SJSA1 (cell line): ENCODE data around the gene MAP3K21. TPM values are rescaled to one million over a fixed set of nuclear protein-coding genes. Genes with fewer than 3 reads are reported as not detected.

Experiments used
- DNase-seq, 2 experiments: peaks; one replicate each; pipeline ENCODE4 v3.0.0-alpha.2; 2015 to 2020; ENCODE audit warnings: low spot score in 2 of 2, low read depth in 1 of 2
- H3K27ac ChIP-seq: fragments of 250-450 bp; sonication (Bioruptor Pico); 2 replicates; pipeline ENCODE4 v1.5.1; 2020; ENCODE audit warnings: mild to moderate bottlenecking, moderate library complexity
- H3K27me3 ChIP-seq: fragments of 250-450 bp; sonication (Bioruptor Pico); replicated peaks from 2 replicates; pipeline ENCODE4 v1.5.1; 2020; ENCODE audit warnings: mild to moderate bottlenecking, moderate library complexity
- H3K36me3 ChIP-seq: fragments of 250-450 bp; sonication (Bioruptor Pico); 2 replicates; pipeline ENCODE4 v1.5.1; 2020; ENCODE audit warnings: mild to moderate bottlenecking
- H3K4me1 ChIP-seq: fragments of 250-450 bp; sonication (Bioruptor Pico); replicated peaks from 2 replicates; pipeline ENCODE4 v1.6.1; 2021; ENCODE audit warnings: mild to moderate bottlenecking
- H3K4me3 ChIP-seq: fragments of 250-450 bp; sonication (Bioruptor Pico); 2 replicates; pipeline ENCODE4 v1.5.1; 2020; ENCODE audit warnings: mild to moderate bottlenecking
- H3K9me3 ChIP-seq: fragments of 250-450 bp; sonication (Bioruptor Pico); replicated peaks from 2 replicates; pipeline ENCODE4 v1.5.1; 2020; ENCODE audit warnings: mild to moderate bottlenecking
- total RNA-seq: library from RNA; depleted of rRNA; stranded (reverse); fragments of >200 nt; shearing (Covaris generic); gene quantifications from 2 replicates; pipeline ENCODE4 v1.2.3, GENCODE V29; 2014

MAP3K21 gene
- total RNA-seq, 1 experiment from 2014 or later: 0.13 TPM

DNA sequence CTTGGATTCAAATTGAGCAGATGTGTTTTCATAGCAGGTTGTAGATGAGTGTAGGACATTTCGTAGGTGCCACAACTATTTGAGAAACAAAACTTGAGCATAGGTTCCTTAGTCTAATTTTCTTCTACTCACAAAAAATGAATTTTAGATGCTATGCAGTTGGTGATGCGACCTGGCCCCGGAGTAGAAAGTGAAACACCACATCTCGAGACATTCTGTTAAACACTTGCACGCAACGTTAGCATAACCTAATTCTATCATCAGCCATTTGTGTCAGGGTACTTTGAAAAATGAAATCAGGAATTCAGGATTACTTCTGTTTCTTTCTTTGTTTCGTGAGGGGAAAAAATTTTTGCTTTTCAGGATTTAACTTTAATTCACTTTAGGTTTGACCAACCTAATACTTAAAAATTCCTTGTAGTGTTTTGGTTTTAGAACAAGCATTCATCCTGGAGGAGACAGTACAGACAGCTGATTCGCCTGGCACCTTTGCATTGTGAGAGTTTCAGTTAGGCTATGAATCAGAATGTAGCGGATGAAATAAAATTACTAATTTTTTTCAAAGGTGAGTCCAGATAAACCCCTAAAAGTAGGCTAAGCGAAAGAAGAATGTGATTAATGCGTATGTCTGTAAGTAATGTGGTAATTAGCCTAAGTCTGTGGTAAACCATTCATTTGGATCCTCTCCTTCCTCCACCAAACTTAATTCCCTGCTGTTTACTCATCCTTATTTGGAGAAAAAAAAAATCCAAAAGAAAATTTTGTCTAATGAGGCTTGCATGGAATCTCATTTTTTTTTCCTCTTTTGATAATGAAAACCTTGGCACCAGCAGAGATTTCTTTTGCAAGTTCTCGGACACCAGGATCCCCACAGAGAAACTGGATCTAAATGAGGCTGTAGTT, 44.9 kb downstream of the MAP3K21 start:
- no peaks in the 10 kb centered on the region for H3K27me3 ChIP-seq
- H3K4me3 ChIP-seq: no peak overlapping the region
- DNase-seq: no peak
- no peaks in the 10 kb centered on the region for H3K4me1 ChIP-seq
- no peak overlapping the region for H3K27ac ChIP-seq
- no peaks in the 10 kb centered on the region for H3K9me3 ChIP-seq
- no peaks in the 10 kb centered on the region for H3K36me3 ChIP-seq

DNA sequence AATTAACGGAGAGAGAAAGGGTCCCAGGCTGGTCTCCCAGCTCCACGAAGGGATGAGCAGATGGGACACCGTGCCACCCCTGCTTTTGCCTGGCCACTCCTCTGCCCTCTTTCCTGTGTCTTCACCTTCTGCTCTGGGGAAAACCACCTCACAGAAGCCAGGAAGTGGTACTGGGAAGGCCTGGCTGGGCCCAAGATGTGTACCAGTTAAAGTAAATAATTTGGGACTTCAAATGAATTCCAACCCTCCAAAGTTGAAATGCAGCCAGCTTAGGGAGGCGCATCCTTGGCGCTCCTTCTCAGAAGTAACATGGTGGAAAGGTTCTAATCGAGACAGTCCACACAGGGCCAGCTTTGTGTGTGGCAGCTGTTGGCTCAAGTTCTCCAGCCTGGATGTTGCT, 45.7 kb downstream of the MAP3K21 start:
- Histone ChIP-seq H3K4me1 (no peaks in the 10 kb centered on the region), H3K4me3 (no peak overlapping the region), H3K27me3 (no peaks in the 10 kb centered on the region), H3K36me3 (no peaks in the 10 kb centered on the region), H3K9me3 (no peaks in the 10 kb centered on the region), H3K27ac (no peak overlapping the region)
- no peak for DNase-seq

DNA sequence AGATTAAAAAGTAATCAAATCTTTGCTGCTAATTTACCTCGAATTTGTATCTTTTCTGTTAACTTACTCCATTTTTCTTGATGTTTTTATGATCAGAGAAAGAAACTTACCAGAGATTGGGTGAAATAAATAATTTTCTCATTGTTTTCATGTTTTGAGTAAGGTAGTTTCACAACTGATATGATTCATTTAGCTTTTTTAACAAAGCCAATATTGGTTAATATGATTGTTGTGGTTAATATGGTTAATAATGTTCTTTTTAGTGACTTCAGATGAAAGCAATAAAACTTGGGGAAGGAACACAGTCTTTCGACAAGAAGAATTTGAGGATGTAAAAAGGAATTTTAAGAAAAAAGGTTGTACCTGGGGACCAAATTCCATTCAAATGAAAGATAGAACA, 48.1 kb downstream of the MAP3K21 start:
- H3K36me3 ChIP-seq: no peaks in the 10 kb centered on the region
- no peak for DNase-seq
- H3K9me3 ChIP-seq: no peaks in the 10 kb centered on the region
- H3K27me3 ChIP-seq: no peaks in the 10 kb centered on the region
- H3K4me3 ChIP-seq: no peak overlapping the region
- H3K4me1 ChIP-seq: no peaks in the 10 kb centered on the region
- H3K27ac ChIP-seq: no peak overlapping the region

DNA sequence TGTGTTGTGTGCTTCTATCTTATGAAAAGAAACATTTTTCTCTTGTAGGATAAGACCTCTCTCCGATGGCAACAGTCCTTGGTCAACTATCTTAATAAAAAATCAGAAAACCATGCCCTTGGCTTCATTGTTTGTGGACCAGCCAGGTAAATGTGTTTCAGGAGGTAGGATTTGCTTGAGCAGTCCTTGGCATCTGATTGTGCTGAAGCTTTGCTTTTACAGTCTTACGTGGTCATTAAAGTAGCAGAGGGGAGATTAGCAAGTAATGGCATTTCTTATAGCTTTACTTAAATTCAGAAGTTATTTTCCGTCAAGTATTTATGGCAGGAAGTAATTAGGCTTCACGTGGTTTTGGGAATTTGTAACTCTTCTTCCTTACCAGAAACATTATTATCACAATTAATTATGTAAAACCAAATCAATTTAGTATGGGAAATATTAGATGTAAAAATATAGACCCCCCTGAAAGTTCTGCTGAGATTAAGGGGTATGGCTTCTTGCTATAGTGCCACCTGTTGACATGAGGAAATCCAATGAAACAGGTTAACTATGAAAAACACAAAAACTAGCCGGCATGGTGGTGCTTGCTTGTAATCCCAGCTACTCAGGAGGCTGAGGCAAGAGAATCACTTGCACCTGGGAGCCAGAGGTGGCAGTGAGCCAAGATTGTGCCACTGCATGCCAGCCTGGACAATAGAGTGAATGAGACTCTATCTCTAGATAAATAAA, 49.0 kb downstream of the MAP3K21 start:
- no peak overlapping the region for H3K4me3 ChIP-seq

DNA sequence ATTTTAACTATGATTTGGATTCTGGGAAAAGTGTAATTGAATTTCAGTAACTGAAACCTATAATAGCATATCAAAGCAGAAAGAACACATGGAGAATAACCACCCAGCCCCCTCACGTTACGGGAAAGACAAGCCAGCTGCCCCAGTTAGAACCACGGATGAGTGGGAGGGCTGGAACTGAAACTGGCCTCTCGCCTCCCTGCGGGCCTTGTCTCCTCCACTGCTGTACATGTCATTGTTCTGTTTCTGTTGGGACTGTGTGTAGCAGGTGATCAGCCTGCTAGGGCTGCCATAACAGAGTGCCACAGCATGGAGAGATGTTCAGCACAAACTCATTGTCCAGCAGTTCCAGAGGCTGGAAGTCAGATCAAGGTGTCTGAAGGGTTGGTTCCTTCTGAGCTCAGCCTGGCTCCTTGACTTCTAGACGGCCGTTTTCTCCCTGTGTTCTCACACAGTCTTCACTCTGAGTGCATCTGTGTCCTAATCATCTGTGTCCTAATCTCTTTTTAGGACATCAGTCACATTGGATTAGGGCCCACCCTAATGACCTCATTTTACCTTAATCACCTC, 52.4 kb downstream of the MAP3K21 start:
- no peaks in the 10 kb centered on the region for H3K4me1 ChIP-seq
- DNase-seq: no peak
- H3K27me3 ChIP-seq: 0 out of 2 replicates have a peak, but pooled peaks cover 2% of the 10 kb centered on the region
- no peaks in the 10 kb centered on the region for H3K36me3 ChIP-seq
- no peak overlapping the region for H3K4me3 ChIP-seq
- H3K27ac ChIP-seq: no peak overlapping the region
- no peaks in the 10 kb centered on the region for H3K9me3 ChIP-seq

More for the DNA sequence above, 49.0 kb downstream of the MAP3K21 start:
- no peaks in the 10 kb centered on the region for H3K36me3 ChIP-seq
- H3K27ac ChIP-seq: no peak overlapping the region
- no peaks in the 10 kb centered on the region for H3K4me1 ChIP-seq
- no peak for DNase-seq
- no peaks in the 10 kb centered on the region for H3K9me3 ChIP-seq
- no peaks in the 10 kb centered on the region for H3K27me3 ChIP-seq

DNA sequence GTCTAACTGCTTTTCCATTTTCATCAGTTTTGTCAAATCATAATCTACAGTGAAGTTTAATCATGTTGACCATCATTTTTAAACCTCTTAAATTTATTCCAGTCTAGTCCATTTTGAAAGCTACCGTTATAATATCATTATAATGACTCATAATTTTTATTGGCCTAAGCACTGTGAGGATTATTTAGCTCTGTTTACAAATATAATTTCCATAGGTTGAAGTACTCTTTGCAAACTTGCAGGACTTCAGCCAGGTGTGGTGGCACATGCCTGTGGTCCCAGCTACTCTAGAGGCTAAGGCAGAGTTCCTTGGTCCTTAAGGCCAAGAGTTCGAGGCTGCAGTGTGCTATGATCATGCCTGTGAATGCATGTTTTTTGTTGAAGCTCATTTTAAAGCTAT, 54.3 kb downstream of the MAP3K21 start:
- Histone ChIP-seq H3K36me3 (no peaks in the 10 kb centered on the region), H3K9me3 (no peaks in the 10 kb centered on the region), H3K27ac (no peak overlapping the region), H3K27me3 (0 out of 2 replicates have a peak, but pooled peaks cover 2% of the 10 kb centered on the region), H3K4me1 (no peaks in the 10 kb centered on the region), H3K4me3 (no peak overlapping the region)
- DNase-seq: no peak

DNA sequence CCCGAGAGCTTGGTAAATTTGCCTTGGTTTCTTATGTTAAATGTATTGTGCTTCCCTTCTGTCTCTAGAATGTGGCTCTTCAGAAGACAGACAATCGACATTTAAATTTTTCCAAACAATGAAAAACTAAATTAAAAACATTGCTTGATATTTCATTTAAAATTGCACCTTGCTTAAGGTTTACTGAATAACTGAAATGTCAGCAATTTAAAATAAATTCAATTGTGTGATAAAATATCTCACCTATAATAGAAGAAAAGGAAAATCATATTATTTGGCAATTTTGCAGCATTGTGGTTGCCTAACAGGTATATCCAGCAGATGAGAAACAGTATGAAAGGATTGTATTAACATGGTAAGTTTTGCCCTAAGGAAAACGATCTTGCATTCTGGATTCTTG, 56.5 kb downstream of the MAP3K21 start:
- no peak for DNase-seq
- Histone ChIP-seq H3K4me3 (no peak overlapping the region), H3K36me3 (no peaks in the 10 kb centered on the region), H3K27ac (no peak overlapping the region), H3K9me3 (no peaks in the 10 kb centered on the region), H3K27me3 (0 out of 2 replicates have a peak, but pooled peaks cover 2% of the 10 kb centered on the region), H3K4me1 (no peaks in the 10 kb centered on the region)

DNA sequence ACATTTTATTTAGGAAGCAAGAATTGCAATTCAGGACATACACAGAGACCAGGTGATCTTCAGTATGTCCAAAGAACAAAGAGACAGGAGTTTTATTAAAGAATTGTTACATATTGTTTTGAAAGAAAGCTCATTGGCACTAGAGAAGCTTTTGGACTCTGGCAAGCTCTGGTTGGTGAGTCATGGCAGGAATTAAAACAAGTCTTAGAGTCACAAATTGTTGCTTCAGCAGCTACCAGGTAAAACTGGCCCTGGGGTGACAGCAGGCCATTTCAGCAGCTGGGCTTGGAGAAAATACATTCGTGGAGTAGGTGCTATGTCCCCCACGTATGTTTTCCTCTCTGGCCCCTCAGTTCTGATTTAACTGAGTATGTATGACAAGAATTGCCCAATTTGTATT, 58.8 kb downstream of the MAP3K21 start:
- DNase-seq: no peak
- H3K9me3 ChIP-seq: no peaks in the 10 kb centered on the region

DNA sequence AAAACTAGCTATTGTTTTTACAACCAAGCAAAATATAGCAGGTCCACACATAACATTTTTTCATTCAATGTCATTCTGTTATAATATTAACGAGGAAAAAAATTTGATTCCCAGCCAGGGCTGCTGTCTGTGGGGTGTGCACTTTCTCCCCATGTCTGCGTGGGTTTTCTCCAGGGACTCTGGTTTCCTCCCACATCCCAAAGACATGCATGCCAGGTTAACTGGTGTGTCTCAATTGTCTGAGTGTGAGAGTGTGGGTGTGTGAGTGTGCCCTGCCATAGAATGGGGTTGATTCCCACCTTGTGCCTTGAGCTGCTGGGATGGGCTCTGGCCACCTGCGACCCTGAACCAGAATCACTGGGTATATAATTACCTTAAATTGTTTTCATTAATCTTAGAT, 60.1 kb downstream of the MAP3K21 start:
- Histone ChIP-seq H3K4me3 (no peak overlapping the region), H3K4me1 (no peaks in the 10 kb centered on the region), H3K36me3 (no peaks in the 10 kb centered on the region), H3K27me3 (0 out of 2 replicates have a peak, but pooled peaks cover 2% of the 10 kb centered on the region), H3K27ac (no peak overlapping the region), H3K9me3 (no peaks in the 10 kb centered on the region)
- no peak for DNase-seq

More for the DNA sequence above, 58.8 kb downstream of the MAP3K21 start:
- H3K4me3 ChIP-seq: no peak overlapping the region
- no peaks in the 10 kb centered on the region for H3K36me3 ChIP-seq
- H3K27me3 ChIP-seq: 0 out of 2 replicates have a peak, but pooled peaks cover 2% of the 10 kb centered on the region
- no peaks in the 10 kb centered on the region for H3K4me1 ChIP-seq
- H3K27ac ChIP-seq: no peak overlapping the region

DNA sequence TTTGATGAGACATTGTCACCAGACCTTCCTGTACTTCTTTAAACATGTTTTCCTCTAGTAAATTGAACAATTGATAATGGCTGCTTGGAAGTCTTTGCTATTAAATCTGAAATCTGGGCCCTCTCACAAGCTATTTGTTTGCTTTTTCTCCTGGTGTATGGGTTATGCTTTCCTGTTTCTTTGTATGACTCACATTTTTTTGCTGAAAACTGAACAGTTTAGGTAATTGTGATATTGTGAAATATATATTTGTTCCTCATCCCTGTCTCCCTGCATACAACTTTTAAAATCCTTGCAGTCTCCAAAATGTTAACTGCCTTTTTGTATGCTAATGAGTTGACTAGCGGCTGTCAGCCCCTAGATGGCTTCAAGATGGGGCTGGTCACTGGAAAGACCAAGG, 61.6 kb downstream of the MAP3K21 start:
- no peaks in the 10 kb centered on the region for H3K9me3 ChIP-seq
- no peaks in the 10 kb centered on the region for H3K36me3 ChIP-seq
- H3K4me3 ChIP-seq: no peak overlapping the region
- no peak overlapping the region for H3K27ac ChIP-seq
- no peaks in the 10 kb centered on the region for H3K27me3 ChIP-seq
- H3K4me1 ChIP-seq: no peaks in the 10 kb centered on the region
- DNase-seq: no peak

DNA sequence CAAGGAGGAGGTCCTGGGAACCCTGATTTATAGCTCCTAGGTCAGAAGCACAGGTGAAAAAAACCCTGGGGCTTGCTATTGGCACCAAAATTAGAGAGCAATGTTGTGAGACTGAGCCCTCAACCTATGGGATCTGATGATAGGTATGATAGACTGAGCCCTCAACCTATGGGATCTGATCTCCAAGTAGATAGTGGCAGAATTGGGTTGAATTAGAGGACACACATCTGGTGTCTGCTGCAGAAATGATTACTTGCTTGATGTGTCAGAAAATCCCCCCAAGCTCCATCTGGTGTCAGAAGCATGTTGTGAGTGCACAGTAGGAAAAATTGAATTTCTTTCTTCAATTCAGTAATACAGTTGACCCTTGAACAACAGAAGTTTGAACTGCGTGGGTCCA, 62.4 kb downstream of the MAP3K21 start:
- no peak overlapping the region for H3K27ac ChIP-seq
- H3K27me3 ChIP-seq: no peaks in the 10 kb centered on the region
- H3K4me1 ChIP-seq: no peaks in the 10 kb centered on the region
- no peaks in the 10 kb centered on the region for H3K36me3 ChIP-seq
- DNase-seq: no peak
- no peaks in the 10 kb centered on the region for H3K9me3 ChIP-seq
- no peak overlapping the region for H3K4me3 ChIP-seq

DNA sequence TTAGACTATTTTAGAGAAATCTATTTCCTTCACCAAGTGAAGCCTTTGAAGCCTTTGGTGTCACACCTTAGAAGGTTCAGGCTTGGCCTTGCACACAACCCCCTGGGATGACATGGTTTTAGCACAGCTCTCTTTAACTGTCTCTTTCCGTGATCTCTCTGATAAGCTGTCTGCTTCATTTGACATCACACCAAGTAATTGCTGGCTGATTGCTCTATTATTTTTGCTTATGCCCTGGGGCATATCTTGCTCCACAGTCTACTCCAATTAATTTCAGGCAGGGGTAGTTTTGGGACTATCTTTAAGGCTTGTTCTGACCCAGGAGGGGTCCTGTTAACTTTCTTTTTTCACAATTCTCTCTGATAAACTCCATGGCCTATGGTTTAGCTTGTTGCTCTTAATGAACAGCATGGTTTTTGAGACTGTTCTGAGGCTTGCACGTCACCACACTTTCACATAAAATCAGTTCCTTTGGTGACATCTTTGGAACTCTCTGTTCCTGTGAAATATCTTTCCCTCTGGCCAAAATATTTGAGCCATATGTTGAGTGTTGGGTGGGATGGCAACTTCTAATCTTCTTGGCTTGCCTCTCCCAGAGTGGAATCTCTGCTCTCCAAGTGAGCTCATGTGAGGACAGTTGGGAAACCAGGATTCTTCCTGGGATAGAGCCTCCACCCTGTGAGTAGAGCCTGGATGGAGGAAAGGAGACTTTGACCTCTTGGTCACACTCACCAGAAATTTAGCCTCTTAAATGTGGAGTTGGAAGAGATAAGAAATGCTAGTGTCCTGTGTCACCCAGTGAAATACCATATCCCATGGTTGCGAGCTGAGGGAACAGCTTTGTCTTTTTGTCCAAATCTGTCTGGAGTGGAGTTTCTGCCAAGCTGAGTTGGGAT, 63.6 kb downstream of the MAP3K21 start:
- Histone ChIP-seq H3K27me3 (no peaks in the 10 kb centered on the region), H3K36me3 (no peaks in the 10 kb centered on the region), H3K27ac (no peak overlapping the region), H3K4me1 (no peaks in the 10 kb centered on the region), H3K4me3 (no peak overlapping the region), H3K9me3 (no peaks in the 10 kb centered on the region)
- no peak for DNase-seq
